GM18520 (cell line): ENCODE data around the gene OPN1MW3.
A peak's percentile ranks its signal among the peaks of the same experiment; 100 is the strongest.
"Not testable (repeated sequence)": the region's sequence is repeated elsewhere in the genome, so short reads cannot be mapped to it uniquely, and the experiment has no call there.

Source experiments
- ATAC-seq: cut with Tn5 transposase; IDR thresholded peaks from one replicate; pipeline ENCODE4 v1.9.1; 2021; ENCODE audit not compliant: unreplicated experiment

OPN1MW3 gene

DNA sequence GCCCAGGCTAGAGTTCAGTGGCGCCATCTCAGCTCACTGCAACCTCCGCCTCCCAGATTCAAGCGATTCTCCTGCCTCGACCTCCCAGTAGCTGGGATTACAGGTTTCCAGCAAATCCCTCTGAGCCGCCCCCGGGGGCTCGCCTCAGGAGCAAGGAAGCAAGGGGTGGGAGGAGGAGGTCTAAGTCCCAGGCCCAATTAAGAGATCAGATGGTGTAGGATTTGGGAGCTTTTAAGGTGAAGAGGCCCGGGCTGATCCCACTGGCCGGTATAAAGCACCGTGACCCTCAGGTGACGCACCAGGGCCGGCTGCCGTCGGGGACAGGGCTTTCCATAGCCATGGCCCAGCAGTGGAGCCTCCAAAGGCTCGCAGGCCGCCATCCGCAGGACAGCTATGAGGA lies at the start of gene OPN1MW3:
OPN1MW3 (plus strand) TSS at position 301 of the 400 bp plus-strand sequence; CDS start at position 339, 38 bp downstream.
- not testable (repeated sequence) for ATAC-seq

- ATAC-seq = peak; percentile 77
Observed at GRCh38 chrX:154209670-154210418, 47.5 kb upstream of the OPN1MW3 start.

DNA sequence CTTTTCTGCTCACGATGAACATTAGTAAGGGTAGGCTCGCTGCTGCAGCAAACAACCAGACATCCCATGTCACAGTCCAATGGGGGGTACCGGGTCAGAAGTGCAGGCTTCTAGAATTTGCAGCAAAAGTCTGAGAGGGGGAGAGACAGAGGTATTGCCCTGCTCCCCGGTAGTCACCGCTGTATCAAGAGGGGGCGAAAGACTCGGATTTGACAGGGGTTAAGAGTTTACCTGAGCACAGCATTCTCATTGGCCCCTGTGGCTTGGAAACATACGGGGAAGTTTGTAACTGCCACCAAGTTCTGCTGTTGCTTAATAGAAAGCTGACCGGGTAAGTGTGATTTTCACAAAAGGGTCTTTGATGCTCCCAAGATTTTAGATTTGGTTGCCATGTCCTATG lies 46.3 kb upstream of the OPN1MW3 start:
- ATAC-seq = not testable (repeated sequence)

DNA sequence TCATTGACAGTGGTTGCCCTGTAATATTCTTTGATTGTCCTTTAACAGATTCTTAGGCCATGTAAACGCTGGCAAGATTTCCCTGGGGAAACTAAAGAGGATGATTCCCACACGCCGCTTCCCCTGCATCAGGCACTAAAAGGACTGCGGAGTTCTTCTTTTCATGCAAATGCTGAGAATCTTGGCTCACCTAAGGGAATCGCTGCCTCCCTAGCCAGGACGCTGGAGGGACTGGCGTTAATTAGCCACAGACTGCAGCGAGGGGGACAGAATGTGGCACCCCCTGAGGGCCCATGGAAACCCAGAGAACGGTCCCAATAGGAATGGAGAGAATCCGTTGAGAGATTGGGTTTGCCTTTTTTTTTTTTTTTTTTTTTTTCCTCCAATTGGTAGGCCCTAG lies 45.9 kb upstream of the OPN1MW3 start:
- not testable (repeated sequence) for ATAC-seq

GRCh38 chrX:154219456-154219855 lies 37.9 kb upstream of the OPN1MW3 start, which contains the start of gene OPN1MW2:
Gene OPN1MW2 (plus strand): TSS chrX:154219756. CDS start chrX:154219816, 60 bp downstream.
- ATAC-seq = not testable (repeated sequence)

- not testable (repeated sequence) for ATAC-seq
Observed at GRCh38 chrX:154225292-154225691, 32.1 kb upstream of the OPN1MW3 start.

DNA sequence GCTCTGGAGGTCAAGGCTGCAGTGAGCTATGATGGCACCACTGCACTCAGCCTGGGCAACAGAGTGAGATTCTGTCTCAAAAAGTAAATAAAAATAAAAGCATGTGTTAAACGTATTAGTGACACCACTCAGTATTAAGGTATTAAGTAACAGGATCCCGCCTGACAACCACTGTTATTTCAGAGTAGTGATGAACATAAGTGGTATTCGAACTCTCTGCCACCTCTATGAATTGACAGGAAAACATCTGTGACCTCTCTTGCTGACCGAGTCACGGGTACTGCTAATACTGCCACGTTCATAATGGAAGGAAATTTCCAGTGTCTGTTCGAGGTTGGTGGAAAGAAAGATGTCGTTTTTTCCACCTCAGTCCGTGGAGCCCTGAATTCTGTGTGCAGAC lies 30.7 kb upstream of the OPN1MW3 start:
- not testable (repeated sequence) for ATAC-seq

- not testable (repeated sequence) for ATAC-seq
Observed at GRCh38 chrX:154231443-154231842, 25.9 kb upstream of the OPN1MW3 start.

DNA sequence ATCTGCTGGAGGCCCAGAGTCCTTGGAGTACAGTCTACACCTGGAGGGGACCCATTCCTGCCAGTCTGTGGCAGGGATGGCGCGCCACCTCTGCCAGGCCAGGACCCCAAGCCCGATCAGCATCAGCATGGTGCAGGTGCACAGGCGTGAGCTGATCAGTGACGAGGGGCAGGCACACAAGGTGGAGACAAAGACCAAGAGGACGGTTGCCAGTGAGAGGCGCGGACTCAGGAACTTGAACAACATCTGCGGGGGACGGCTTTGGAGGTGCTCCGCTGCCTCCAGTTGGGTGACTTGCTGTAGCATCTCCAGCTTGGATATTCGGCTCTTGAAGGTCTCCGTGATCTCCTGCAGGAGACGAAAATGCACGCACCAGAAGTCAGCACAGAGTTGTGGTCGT lies 23.8 kb upstream of the OPN1MW3 start:
- ATAC-seq = not testable (repeated sequence)

GRCh38 chrX:154238939-154239559 lies 18.3 kb upstream of the OPN1MW3 start:
- ATAC-seq = not testable (repeated sequence)

- ATAC-seq = not testable (repeated sequence)
Observed at GRCh38 chrX:154239982-154240503, 17.3 kb upstream of the OPN1MW3 start.

DNA sequence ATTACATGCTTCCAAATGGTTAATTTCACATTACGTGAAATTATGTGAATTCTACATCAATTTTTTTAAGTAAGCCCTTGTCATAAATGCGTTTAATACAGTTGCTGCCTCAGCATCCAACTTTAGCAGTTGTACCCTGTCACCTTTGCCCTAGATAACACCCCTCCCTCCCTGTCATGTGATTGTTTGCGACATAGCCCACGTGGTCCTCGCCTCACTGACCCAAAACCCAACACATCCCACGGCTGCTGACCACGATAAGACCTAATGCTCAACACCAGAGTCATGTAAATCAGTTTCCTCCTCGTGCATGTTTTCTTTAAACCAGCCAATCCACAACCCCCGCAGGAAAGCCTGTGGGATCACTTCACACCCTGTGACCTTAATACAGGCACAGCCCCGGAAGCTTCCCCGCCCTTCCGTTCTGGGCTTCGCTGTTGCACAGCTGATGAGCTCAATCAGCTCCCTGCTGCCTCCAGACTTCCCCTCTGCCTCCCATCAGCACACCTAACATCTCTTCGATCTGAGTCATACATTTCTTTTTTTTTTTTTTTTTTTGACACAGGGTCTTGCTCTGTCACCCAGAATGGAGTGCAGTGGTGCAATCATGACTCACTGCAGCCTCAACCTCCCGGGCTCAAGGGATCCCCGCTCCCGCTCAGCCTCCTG lies 9.9 kb upstream of the OPN1MW3 start:
- ATAC-seq = peak; percentile 87

DNA sequence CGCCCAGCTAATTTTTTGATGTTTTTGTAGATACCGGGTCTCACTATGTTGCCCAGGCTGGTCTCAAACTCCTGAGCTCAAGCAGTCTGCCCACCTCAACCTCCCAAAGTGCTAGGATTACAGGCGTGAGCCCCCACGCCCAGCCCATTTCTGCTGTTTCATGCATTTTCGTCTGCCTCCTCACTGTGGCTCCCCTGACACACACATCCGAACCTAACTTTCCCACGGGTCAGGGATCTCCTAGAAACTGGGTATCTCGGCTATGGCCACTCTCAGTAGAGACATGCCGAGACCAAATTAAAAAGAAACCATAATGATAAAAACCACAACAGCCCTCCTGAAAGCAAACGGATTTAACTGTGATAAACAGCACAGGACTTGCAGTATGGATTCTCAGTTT lies 9.3 kb upstream of the OPN1MW3 start:
- ATAC-seq = not testable (repeated sequence)

GRCh38 chrX:154258711-154259110 lies 1.3 kb downstream of the OPN1MW3 start:
- not testable (repeated sequence) for ATAC-seq

- not testable (repeated sequence) for ATAC-seq
Observed at GRCh38 chrX:154263072-154263471, 5.7 kb downstream of the OPN1MW3 start.

- not testable (repeated sequence) for ATAC-seq
Observed at GRCh38 chrX:154269245-154269644, 11.9 kb downstream of the OPN1MW3 start.

DNA sequence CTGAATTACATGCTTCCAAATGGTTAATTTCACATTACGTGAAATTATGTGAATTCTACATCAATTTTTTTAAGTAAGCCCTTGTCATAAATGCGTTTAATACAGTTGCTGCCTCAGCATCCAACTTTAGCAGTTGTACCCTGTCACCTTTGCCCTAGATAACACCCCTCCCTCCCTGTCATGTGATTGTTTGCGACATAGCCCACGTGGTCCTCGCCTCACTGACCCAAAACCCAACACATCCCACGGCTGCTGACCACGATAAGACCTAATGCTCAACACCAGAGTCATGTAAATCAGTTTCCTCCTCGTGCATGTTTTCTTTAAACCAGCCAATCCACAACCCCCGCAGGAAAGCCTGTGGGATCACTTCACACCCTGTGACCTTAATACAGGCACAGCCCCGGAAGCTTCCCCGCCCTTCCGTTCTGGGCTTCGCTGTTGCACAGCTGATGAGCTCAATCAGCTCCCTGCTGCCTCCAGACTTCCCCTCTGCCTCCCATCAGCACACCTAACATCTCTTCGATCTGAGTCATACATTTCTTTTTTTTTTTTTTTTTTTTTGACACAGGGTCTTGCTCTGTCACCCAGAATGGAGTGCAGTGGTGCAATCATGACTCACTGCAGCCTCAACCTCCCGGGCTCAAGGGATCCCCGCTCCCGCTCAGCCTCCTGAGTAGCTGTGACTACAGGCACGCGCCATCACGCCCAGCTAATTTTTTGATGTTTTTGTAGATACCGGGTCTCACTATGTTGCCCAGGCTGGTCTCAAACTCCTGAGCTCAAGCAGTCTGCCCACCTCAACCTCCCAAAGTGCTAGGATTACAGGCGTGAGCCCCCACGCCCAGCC lies 27.3 kb downstream of the OPN1MW3 start:
- peak; percentile 70 for ATAC-seq

DNA sequence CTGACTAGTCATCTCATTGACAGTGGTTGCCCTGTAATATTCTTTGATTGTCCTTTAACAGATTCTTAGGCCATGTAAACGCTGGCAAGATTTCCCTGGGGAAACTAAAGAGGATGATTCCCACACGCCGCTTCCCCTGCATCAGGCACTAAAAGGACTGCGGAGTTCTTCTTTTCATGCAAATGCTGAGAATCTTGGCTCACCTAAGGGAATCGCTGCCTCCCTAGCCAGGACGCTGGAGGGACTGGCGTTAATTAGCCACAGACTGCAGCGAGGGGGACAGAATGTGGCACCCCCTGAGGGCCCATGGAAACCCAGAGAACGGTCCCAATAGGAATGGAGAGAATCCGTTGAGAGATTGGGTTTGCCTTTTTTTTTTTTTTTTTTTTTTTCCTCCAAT lies 29.0 kb downstream of the OPN1MW3 start:
- ATAC-seq = not testable (repeated sequence)

GRCh38 chrX:154294791-154295574 lies 37.6 kb downstream of the OPN1MW3 start, which contains the start of gene TEX28:
Gene TEX28 (minus strand): TSS chrX:154295124. CDS start chrX:154292117, 3,007 bp downstream.
- no peak for ATAC-seq
